K562 (cell line): Measurements from ENCODE around the gene PRKAR2B.

Source experiments
- ARHGAP35 ChIP-seq: fragments of 450-650 bp; IDR thresholded peaks from 2 replicates; pipeline ENCODE4 v1.6.1; 2018; ENCODE audit not compliant: partially characterized antibody
- BCOR ChIP-seq: fragments of 450-650 bp; IDR thresholded peaks from 2 replicates; pipeline ENCODE4 v1.6.1; 2016
- CBX2 ChIP-seq: fragments of 200-600 bp; sonication (generic); IDR thresholded peaks from one replicate; pipeline ENCODE4 v1.6.1; 2012; ENCODE audit warnings: mild to moderate bottlenecking, low read length, inconsistent platforms; ENCODE audit not compliant: insufficient read depth, poor library complexity, severe bottlenecking
- MYNN ChIP-seq, 2 experiments: sonication (generic); formaldehyde crosslinking in 1 of 2; IDR thresholded peaks; 2 replicates each; pipeline versions ENCODE4 v1.5.0 to v1.6.1; 2016 to 2020; ENCODE audit warnings: antibody characterized with exemption in 1 of 2, missing genetic modification reagents in 1 of 2
- SIX5 ChIP-seq, 2 experiments: IDR thresholded peaks; 2 replicates each; pipeline ENCODE4 v1.6.1; 2011; ENCODE audit warnings: low read length in 2 of 2, borderline replicate concordance in 1 of 2, low read depth in 1 of 2, mild to moderate bottlenecking in 1 of 2, moderate library complexity in 1 of 2; ENCODE audit not compliant: insufficient read depth in 1 of 2
- TF ChIP-seq, protein P1 (sequence below): fragments of 250-450 bp; sonication (Bioruptor Pico); IDR thresholded peaks from 2 replicates; pipeline ENCODE4 v1.5.0; 2020; ENCODE audit warnings: mild to moderate bottlenecking
- TF ChIP-seq, protein P2 (sequence below): fragments of 450-650 bp; formaldehyde crosslinking; IDR thresholded peaks from 2 replicates; pipeline ENCODE4 v1.4.0; 2022; ENCODE audit warnings: missing genetic modification characterization
- TF ChIP-seq, protein P3 (sequence below): sonication (generic); formaldehyde crosslinking; IDR thresholded peaks from 2 replicates; pipeline ENCODE4 v1.8.0; 2022; ENCODE audit warnings: mild to moderate bottlenecking, missing genetic modification reagents
- TF ChIP-seq, protein P4 (sequence below): sonication (generic); formaldehyde crosslinking; IDR thresholded peaks from 2 replicates; pipeline ENCODE4 v1.8.0; 2022; ENCODE audit warnings: mild to moderate bottlenecking, low read depth, missing genetic modification reagents

DNA sequence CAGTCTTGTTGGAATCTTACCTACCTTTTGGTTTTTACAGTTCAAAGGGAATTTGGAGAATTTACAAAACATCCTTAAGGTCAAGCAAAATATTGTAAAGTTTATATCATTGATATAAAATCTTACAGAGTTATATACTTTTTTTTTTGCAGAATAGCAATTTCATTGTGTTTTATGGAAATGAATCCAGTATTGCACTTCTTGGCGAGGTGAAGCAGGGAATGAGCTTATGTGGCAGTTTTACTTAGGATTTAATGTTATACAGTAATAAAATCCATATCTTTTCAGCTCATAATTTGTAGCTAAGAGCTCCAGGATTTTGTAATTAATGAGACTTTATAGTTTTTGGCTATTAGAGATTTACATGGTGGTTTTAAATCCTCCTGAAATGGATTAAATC, 5.0 kb downstream of the PRKAR2B start:
- TF ChIP-seq, protein P1, sequence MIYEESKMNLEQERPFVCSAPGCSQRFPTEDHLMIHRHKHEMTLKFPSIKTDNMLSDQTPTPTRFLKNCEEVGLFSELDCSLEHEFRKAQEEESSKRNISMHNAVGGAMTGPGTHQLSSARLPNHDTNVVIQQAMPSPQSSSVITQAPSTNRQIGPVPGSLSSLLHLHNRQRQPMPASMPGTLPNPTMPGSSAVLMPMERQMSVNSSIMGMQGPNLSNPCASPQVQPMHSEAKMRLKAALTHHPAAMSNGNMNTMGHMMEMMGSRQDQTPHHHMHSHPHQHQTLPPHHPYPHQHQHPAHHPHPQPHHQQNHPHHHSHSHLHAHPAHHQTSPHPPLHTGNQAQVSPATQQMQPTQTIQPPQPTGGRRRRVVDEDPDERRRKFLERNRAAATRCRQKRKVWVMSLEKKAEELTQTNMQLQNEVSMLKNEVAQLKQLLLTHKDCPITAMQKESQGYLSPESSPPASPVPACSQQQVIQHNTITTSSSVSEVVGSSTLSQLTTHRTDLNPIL (CRISPR knock-in tag): no peak
- TF ChIP-seq, protein P2, sequence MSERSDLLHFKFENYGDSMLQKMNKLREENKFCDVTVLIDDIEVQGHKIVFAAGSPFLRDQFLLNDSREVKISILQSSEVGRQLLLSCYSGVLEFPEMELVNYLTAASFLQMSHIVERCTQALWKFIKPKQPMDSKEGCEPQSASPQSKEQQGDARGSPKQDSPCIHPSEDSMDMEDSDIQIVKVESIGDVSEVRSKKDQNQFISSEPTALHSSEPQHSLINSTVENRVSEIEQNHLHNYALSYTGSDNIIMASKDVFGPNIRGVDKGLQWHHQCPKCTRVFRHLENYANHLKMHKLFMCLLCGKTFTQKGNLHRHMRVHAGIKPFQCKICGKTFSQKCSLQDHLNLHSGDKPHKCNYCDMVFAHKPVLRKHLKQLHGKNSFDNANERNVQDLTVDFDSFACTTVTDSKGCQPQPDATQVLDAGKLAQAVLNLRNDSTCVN: no peak
- TF ChIP-seq CBX2 (no peak), SIX5 (IDR thresholded peaks at IDR 0.05; ENCODE audit: borderline replicate concordance in 1 of 2, insufficient read depth in 1 of 2, low read depth in 1 of 2, low read length in 2 of 2) (no peak), ARHGAP35 (no peak), MYNN (IDR thresholded peaks at IDR 0.05) (no peak), MYNN (CRISPR knock-in tag; IDR thresholded peaks at IDR 0.05) (no peak), BCOR (no peak)
- TF ChIP-seq, protein P3, sequence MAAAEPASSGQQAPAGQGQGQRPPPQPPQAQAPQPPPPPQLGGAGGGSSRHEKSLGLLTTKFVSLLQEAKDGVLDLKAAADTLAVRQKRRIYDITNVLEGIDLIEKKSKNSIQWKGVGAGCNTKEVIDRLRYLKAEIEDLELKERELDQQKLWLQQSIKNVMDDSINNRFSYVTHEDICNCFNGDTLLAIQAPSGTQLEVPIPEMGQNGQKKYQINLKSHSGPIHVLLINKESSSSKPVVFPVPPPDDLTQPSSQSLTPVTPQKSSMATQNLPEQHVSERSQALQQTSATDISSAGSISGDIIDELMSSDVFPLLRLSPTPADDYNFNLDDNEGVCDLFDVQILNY (CRISPR knock-in tag): no peak
- TF ChIP-seq, protein P4, sequence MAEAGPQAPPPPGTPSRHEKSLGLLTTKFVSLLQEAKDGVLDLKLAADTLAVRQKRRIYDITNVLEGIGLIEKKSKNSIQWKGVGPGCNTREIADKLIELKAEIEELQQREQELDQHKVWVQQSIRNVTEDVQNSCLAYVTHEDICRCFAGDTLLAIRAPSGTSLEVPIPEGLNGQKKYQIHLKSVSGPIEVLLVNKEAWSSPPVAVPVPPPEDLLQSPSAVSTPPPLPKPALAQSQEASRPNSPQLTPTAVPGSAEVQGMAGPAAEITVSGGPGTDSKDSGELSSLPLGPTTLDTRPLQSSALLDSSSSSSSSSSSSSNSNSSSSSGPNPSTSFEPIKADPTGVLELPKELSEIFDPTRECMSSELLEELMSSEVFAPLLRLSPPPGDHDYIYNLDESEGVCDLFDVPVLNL (CRISPR knock-in tag): no peak
